T-cell (primary cell): ENCODE data around the gene POM121C. TPM values are rescaled to one million over a fixed set of nuclear protein-coding genes. Genes with fewer than 3 reads are reported as not detected.
"Not testable (repeated sequence)": the region's sequence is repeated elsewhere in the genome, so short reads cannot be mapped to it uniquely, and the experiment has no call there.

Experiments
- ATAC-seq, 4 experiments: fragments of 200-7000 bp in 3 of 4; fragments of 150-1000 bp in 1 of 4; cut with Tn5 transposase; replicated peaks in 1 of 4; 1 replicate in 3 of 4; 2 replicates in 1 of 4; pipeline ENCODE4 v1.10.0; 2021; ENCODE audit warnings: moderate library complexity in 3 of 4, mild to moderate bottlenecking in 2 of 4, moderate number of reproducible peaks in 1 of 4
- CTCF ChIA-PET, 2 donors: fragments of 300-600 bp; sonication (Branson Sonifier 250); formaldehyde crosslinking; loops; one replicate each; lab custom pipeline; 2022; ENCODE audit warnings: antibody characterized with exemption in 2 of 2; lab: Charles Lee
- POLR2A ChIA-PET, 2 donors: fragments of 300-600 bp; sonication (Branson Sonifier 250); formaldehyde crosslinking; loops; one replicate each; lab custom pipeline; 2022; ENCODE audit warnings: antibody characterized with exemption in 2 of 2; lab: Charles Lee
- DNase-seq, 35 experiments: peaks; one replicate each; pipeline versions ENCODE4 v3.0.0 to v3.0.0-alpha.2; 2013 to 2023
- H3K27ac ChIP-seq: one replicate; pipeline ENCODE4 v1.5.1; 2013; ENCODE audit warnings: low read length
- H3K27me3 ChIP-seq, 2 experiments: replicated peaks in 1 of 2; 1 replicate in 1 of 2; 2 replicates in 1 of 2; pipeline versions ENCODE4 v1.6.1 to v1.7.0; 2013; ENCODE audit warnings: low read length in 1 of 2, mixed read lengths in 1 of 2; ENCODE audit not compliant: control insufficient read depth in 2 of 2, insufficient read depth in 2 of 2; ENCODE audit errors: extremely low read depth in 1 of 2
- H3K36me3 ChIP-seq, 2 donors: 1 replicate in 1 of 2; 2 replicates in 1 of 2; pipeline versions ENCODE4 v1.6.1 to v1.7.0; 2013; ENCODE audit warnings: low read length in 1 of 2; ENCODE audit not compliant: control insufficient read depth in 2 of 2, insufficient read depth in 1 of 2; ENCODE audit errors: extremely low read depth in 1 of 2
- H3K4me1 ChIP-seq, 2 experiments: 1 replicate in 1 of 2; 2 replicates in 1 of 2; pipeline versions ENCODE4 v1.6.1 to v1.7.0; 2013; ENCODE audit warnings: low read length in 2 of 2, mixed read lengths in 1 of 2; ENCODE audit not compliant: insufficient read depth in 2 of 2, control insufficient read depth in 1 of 2; ENCODE audit errors: extremely low read depth in 1 of 2
- H3K4me3 ChIP-seq, 2 donors: 1 replicate in 1 of 2; 2 replicates in 1 of 2; pipeline versions ENCODE4 v1.5.1 to v1.7.0; 2013; ENCODE audit warnings: mild to moderate bottlenecking in 2 of 2, low read length in 1 of 2, moderate library complexity in 1 of 2; ENCODE audit not compliant: control insufficient read depth in 1 of 2; ENCODE audit errors: extremely low read depth in 1 of 2
- H3K9me3 ChIP-seq: 2 replicates; pipeline ENCODE4 v1.7.0; 2013
- H3K27ac Mint-ChIP-seq, 2 donors: one replicate each; pipeline ENCODE4 v1.8.0; 2020 to 2021; ENCODE audit warnings: mild to moderate bottlenecking in 2 of 2, mixed read lengths in 2 of 2
- H3K27me3 Mint-ChIP-seq, 2 donors: one replicate each; pipeline ENCODE4 v1.8.0; 2021 to 2022; ENCODE audit warnings: mixed read lengths in 2 of 2
- H3K36me3 Mint-ChIP-seq: one replicate; pipeline ENCODE4 v1.8.0; 2021; ENCODE audit warnings: mixed read lengths
- H3K4me1 Mint-ChIP-seq, 3 donors: one replicate each; pipeline ENCODE4 v1.8.0; 2020 to 2022; ENCODE audit warnings: mixed read lengths in 3 of 3, mild to moderate bottlenecking in 1 of 3
- H3K4me3 Mint-ChIP-seq, 3 donors: one replicate each; pipeline ENCODE4 v1.8.0; 2020 to 2022; ENCODE audit warnings: mild to moderate bottlenecking in 3 of 3, mixed read lengths in 3 of 3, moderate library complexity in 3 of 3
- H3K9me3 Mint-ChIP-seq, 3 donors: one replicate each; pipeline ENCODE4 v1.8.0; 2020 to 2022; ENCODE audit warnings: mixed read lengths in 3 of 3
- WGBS: methylation state at CpG from one replicate; pipeline ENCODE4 v1.1.5; 2013; ENCODE audit warnings: missing lambda C conversion rate; ENCODE audit not compliant: insufficient coverage; 5-methylcytosine and 5-hydroxymethylcytosine counted together
- total RNA-seq, 35 experiments: library from RNA in 6 of 35; stranded (reverse) in 6 of 35; fragments of 120-200 nt in 1 of 35; gene quantifications; one replicate each; pipeline versions ENCODE4 v1.2.1 to v1.2.4 and lab custom pipeline; 2013 to 2026

The POM121C gene
- total RNA-seq, 5 donors from 2014 or later (not counting 1 experiment from before 2014, with no cell fraction given), result 76.9 to 113 (median 86.1) TPM

DNA sequence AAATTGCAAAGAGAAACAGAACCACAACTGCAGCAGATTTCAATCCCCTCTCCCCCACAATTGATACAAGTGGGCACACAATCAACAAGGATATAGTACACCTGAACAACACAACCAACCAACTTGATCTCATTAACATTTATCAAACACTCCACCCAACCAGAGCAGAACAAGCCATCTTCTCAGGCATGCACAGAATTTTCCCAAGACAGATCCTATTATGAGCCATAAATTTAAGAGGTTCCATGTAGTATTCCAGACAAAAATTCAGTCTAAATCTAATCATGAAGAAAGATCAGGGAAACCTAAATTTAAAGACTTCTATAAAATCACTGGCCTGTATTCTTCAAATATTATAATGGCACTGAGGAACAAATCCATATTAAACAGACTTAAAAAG lies 35.6 kb upstream of the POM121C start:
- POLR2A ChIA-PET, H3K27me3 Mint-ChIP-seq, DNase-seq, ATAC-seq, CTCF ChIA-PET, H3K27ac ChIP-seq, H3K27me3 ChIP-seq, H3K9me3 ChIP-seq, H3K4me3 Mint-ChIP-seq, H3K4me3 ChIP-seq: not testable (repeated sequence)
- H3K36me3 ChIP-seq, result peaks cover 10 to 27% of the 10 kb centered on the region in 2 donors
- peaks cover 0 to 11% of the 10 kb centered on the region in 2 experiments for H3K4me1 ChIP-seq
- H3K4me1 Mint-ChIP-seq, result peaks cover 48 to 58% (median 50%) of the 10 kb centered on the region in 3 donors
- peaks cover 4 to 11% (median 4%) of the 10 kb centered on the region in 3 donors for H3K9me3 Mint-ChIP-seq
- peak overlapping the region in 1 of 2 donors; percentile 16 for H3K27ac Mint-ChIP-seq
- peaks cover 61% of the 10 kb centered on the region for H3K36me3 Mint-ChIP-seq

DNA sequence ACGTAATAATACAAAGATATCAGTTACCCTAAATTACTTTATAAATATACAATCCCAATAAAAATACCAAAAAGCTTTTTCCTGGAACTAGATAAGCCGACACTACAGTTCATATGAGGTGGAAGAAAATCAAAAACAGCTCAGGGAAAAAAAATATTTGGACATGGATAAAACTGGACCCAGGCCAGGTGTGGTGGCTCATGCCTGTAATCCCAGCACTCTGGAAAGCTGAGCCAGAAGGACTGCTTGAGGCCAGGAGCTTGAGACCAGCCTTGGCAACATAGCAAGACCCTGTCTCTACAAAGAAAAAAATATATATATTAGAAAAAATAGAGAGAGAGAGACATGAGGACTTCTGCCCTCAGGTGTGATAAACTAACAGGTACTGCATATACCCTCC lies 32.7 kb upstream of the POM121C start:
- H3K4me3 Mint-ChIP-seq, H3K27me3 ChIP-seq, DNase-seq, H3K4me1 ChIP-seq, H3K27ac ChIP-seq, CTCF ChIA-PET, H3K27me3 Mint-ChIP-seq, ATAC-seq, H3K27ac Mint-ChIP-seq, H3K9me3 ChIP-seq, POLR2A ChIA-PET, H3K4me3 ChIP-seq: not testable (repeated sequence)
- H3K9me3 Mint-ChIP-seq, result peaks cover 4 to 11% (median 4%) of the 10 kb centered on the region in 3 donors
- H3K36me3 ChIP-seq, result peaks cover 7 to 20% of the 10 kb centered on the region in 2 donors
- H3K36me3 Mint-ChIP-seq, result peaks cover 45% of the 10 kb centered on the region
- peaks cover 30 to 36% (median 34%) of the 10 kb centered on the region in 3 donors for H3K4me1 Mint-ChIP-seq
- WGBS, result 100% methylated on average over 1 of the region's 2 CpGs

DNA sequence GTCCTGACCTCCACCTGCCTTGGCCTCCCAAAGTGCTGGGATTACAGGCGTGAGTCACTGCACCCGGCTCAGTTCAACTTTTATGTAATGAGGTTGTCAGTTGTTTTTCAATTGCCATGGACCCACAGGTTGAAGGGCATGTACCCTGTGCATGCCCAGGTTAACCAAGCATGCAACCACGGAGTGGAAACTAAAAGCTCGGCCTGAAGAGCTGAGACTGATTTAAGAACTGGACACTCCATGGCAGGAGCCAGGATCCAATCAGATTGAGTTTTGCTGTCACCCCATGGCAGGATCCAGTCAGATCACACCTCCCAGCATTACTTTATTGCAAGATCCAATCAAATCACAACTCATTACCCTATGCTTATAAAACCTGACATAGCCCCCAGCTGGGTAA lies 22.9 kb upstream of the POM121C start:
- H3K36me3 Mint-ChIP-seq, DNase-seq, H3K27ac Mint-ChIP-seq, H3K27me3 Mint-ChIP-seq, H3K4me3 ChIP-seq, H3K9me3 ChIP-seq, H3K9me3 Mint-ChIP-seq, H3K27me3 ChIP-seq, H3K4me1 ChIP-seq, CTCF ChIA-PET, ATAC-seq, H3K27ac ChIP-seq, H3K4me3 Mint-ChIP-seq, H3K4me1 Mint-ChIP-seq, H3K36me3 ChIP-seq, POLR2A ChIA-PET: not testable (repeated sequence)
- no CpG with 5 or more reads among the region's 4 CpGs for WGBS

DNA sequence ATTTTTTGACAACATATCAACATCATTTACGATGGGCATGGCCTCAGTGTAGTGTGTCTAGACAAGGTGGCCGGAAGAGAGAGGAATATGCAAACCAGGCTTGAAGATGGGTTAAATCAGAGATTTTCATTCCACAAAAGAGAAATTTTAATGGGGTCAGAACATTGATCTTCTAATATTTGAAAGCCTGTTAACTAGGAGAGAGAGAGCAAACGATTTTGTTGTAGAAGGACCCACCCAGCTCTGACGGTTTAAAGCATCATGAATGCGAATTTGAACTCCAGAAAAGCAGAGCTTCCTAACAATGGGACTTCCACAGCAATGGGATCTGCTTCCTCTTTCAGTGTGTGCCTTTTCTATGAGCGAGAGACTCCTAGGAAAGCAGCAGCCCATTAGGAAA lies 5.9 kb upstream of the POM121C start, which contains the start of gene SPDYE5:
SPDYE5 (plus strand) TSS at position 301 of the 400 bp plus-strand sequence. CDS start 1,728 bp downstream, outside the sequence.
- H3K36me3 Mint-ChIP-seq, ATAC-seq, CTCF ChIA-PET, H3K9me3 ChIP-seq, H3K9me3 Mint-ChIP-seq, POLR2A ChIA-PET, H3K4me1 Mint-ChIP-seq, H3K27ac Mint-ChIP-seq, DNase-seq, H3K4me1 ChIP-seq, H3K4me3 Mint-ChIP-seq, H3K27me3 ChIP-seq, H3K4me3 ChIP-seq, H3K27ac ChIP-seq, H3K36me3 ChIP-seq, H3K27me3 Mint-ChIP-seq: not testable (repeated sequence)
- no CpG with 5 or more reads among the region's 6 CpGs for WGBS

DNA sequence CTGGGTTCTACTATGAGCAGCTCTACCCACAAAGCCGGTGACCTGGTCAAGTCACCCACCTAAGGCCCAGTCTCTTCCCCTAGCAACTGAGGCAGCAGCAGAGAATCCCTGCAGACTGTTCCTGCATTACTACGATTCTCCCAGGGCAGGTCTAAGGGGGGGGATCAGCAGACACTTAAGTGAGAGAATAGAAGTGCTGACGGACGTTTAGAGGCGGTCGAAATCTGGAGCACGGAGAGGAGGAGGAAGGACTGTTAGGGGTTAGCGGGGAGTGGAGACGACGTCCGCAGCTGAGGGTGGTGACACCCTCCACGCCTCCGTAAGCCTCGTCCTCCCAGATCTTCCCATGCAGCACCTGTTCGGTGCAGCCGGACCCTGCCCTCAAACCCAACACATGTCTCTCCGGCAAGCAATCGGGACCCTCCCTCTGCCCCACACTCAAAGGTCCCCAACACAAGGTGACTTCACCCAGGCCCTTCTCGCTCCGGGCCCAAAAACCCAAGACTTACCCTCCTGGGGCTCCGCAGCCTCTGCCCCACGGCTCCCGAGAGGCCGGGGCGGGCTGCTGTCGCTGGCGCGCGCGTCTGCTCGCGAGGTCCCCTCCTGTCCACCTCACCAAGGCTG lies 632 bp downstream of the POM121C start:
- DNase-seq, result peak in 5 of 35 experiments; percentile 2 to 15 (median 4)
- Mint-ChIP-seq H3K4me3 (peak overlapping the region; percentile 87 to 88 (median 87)), H3K4me1 (peaks cover 11 to 25% (median 21%) of the 10 kb centered on the region in 3 donors), H3K27ac (peak overlapping the region; percentile 43 to 85)
- H3K27me3 Mint-ChIP-seq, H3K9me3 ChIP-seq, CTCF ChIA-PET, H3K36me3 Mint-ChIP-seq, H3K27ac ChIP-seq, H3K4me1 ChIP-seq, H3K9me3 Mint-ChIP-seq, H3K36me3 ChIP-seq, H3K27me3 ChIP-seq, POLR2A ChIA-PET: not testable (repeated sequence)
- 3% methylated on average over 15 of the region's 32 CpGs for WGBS
- peak in 2 of 4 experiments; percentile 28 to 30 for ATAC-seq
- peak overlapping the region; percentile 69 to 71 for H3K4me3 ChIP-seq

DNA sequence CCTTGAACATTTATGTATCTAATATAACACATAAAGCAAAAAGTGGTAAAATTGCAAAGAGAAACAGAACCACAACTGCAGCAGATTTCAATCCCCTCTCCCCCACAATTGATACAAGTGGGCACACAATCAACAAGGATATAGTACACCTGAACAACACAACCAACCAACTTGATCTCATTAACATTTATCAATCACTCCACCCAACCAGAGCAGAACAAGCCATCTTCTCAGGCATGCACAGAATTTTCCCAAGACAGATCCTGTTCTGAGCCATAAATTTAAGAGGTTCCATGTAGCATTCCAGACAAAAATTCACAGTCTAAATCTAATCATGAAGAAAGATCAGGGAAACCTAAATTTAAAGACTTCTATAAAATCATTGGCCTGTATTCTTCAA lies 5.8 kb downstream of the POM121C start:
- H3K4me3 ChIP-seq, H3K36me3 ChIP-seq, ATAC-seq, H3K4me1 ChIP-seq, H3K27ac ChIP-seq, H3K27me3 ChIP-seq, H3K27me3 Mint-ChIP-seq, H3K9me3 Mint-ChIP-seq, DNase-seq, H3K36me3 Mint-ChIP-seq, H3K27ac Mint-ChIP-seq, CTCF ChIA-PET, H3K4me3 Mint-ChIP-seq, H3K9me3 ChIP-seq, POLR2A ChIA-PET: not testable (repeated sequence)
- peaks cover 20 to 32% (median 30%) of the 10 kb centered on the region in 3 donors for H3K4me1 Mint-ChIP-seq

DNA sequence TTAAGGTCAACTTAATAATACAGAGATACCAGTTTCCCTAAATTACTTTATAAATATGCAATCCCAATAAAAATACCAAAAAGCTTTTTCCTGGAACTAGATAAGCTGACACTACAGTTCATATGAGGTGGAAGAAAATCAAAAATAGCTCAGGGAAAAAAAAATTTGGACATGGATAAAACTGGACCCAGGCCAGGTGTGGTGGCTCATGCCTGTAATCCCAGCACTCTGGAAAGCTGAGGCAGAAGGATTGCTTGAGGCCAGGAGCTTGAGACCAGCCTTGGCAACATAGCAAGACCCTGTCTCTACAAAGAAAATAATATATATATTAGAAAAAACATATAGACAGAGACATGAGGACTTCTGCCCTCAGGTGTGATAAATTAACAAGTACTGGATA lies 8.6 kb downstream of the POM121C start:
- H3K27me3 ChIP-seq, ATAC-seq, H3K36me3 ChIP-seq, CTCF ChIA-PET, H3K9me3 Mint-ChIP-seq, H3K36me3 Mint-ChIP-seq, H3K4me3 Mint-ChIP-seq, H3K9me3 ChIP-seq, H3K27me3 Mint-ChIP-seq, H3K27ac ChIP-seq, H3K27ac Mint-ChIP-seq, POLR2A ChIA-PET, H3K4me1 ChIP-seq, H3K4me3 ChIP-seq, DNase-seq: not testable (repeated sequence)
- H3K4me1 Mint-ChIP-seq, result peaks cover 11 to 18% (median 16%) of the 10 kb centered on the region in 3 donors
